Measurements from ENCODE around the gene SLC43A3.

GRCh38 chr11:57357310-57357709 is 69.6 kb downstream of the SLC43A3 start:
- TF ChIP-seq CTCF (IDR thresholded peaks at IDR 0.05) (no peak), POLR2A (IDR thresholded peaks at IDR 0.05) (no peak)
